K562 (cell line): ENCODE measurements around the gene GAPT. TPM values are rescaled to one million over a fixed set of nuclear protein-coding genes. Genes with fewer than 3 reads are reported as not detected.

ENCODE experiments used
- ATAC-seq: fragments of 200-7000 bp; cut with Tn5 transposase; 3 replicates; pipeline ENCODE4 v1.9.1; 2020; ENCODE audit warnings: moderate library complexity
- BruUV-seq: library from RNA; stranded (reverse); fragments of 400-500 nt; replicated peaks from 2 replicates; lab custom pipeline; 2021; lab: Mats Ljungman, UMichigan
- CTCF ChIA-PET: fragments of 300-600 bp; formaldehyde crosslinking; extraction: SDS; loops from one replicate; lab custom pipeline; 2021; ENCODE audit warnings: low intra/inter-chr PET ratio; lab: Yijun Ruan, JAX
- POLR2A ChIA-PET: fragments of 300-600, 350-650 bp; sonication (Branson Sonifier 250); formaldehyde crosslinking; extraction: SDS; loops from one replicate; lab custom pipeline; 2021; ENCODE audit warnings: antibody characterized with exemption, inconsistent platforms; lab: Yijun Ruan, JAX
- DNase-seq, 4 experiments: peaks; one replicate each; pipeline versions ENCODE4 v3.0.0 to v3.0.0-alpha.2; 2011 to 2018; ENCODE audit warnings: low spot score in 3 of 4, mixed read lengths in 3 of 4; ENCODE audit errors: extremely low read depth in 1 of 4
- FAIRE-seq: peaks from 2 replicates; lab custom pipeline; 2011; peaks lifted over from hg19 to GRCh38; lab: Jason Lieb, UNC
- H2AFZ ChIP-seq: 2 replicates; pipeline ENCODE4 v1.6.0; 2011; ENCODE audit warnings: low read depth, low read length, control low read depth, inconsistent platforms
- H3K27ac ChIP-seq: fragments of 200-600 bp; 3 replicates; pipeline ENCODE4 v1.8.0; 2011; ENCODE audit warnings: low read depth, mild to moderate bottlenecking, control low read depth, inconsistent platforms, low read length, moderate library complexity, mixed read lengths; ENCODE audit errors: extremely low read depth
- H3K27me3 ChIP-seq, 2 experiments: fragments of 300-600 bp in 1 of 2; 2 replicates in 1 of 2; 3 replicates in 1 of 2; pipeline versions ENCODE4 v1.6.0 to v1.8.0; 2011; ENCODE audit warnings: inconsistent platforms in 2 of 2, low read length in 2 of 2, mild to moderate bottlenecking in 1 of 2, mixed read lengths in 1 of 2, moderate library complexity in 1 of 2; ENCODE audit not compliant: control insufficient read depth in 2 of 2, insufficient read depth in 2 of 2
- H3K36me3 ChIP-seq: fragments of 300-600 bp; 3 replicates; pipeline ENCODE4 v1.8.0; 2011; ENCODE audit warnings: mild to moderate bottlenecking, low read length, inconsistent platforms; ENCODE audit not compliant: control insufficient read depth, insufficient read depth
- H3K4me1 ChIP-seq, 2 experiments: fragments of 200-600 bp in 1 of 2; replicated peaks in 1 of 2; 2 replicates in 1 of 2; 3 replicates in 1 of 2; pipeline versions ENCODE4 v1.5.1 to v1.8.0; 2011; ENCODE audit warnings: inconsistent platforms in 2 of 2, low read length in 2 of 2, mild to moderate bottlenecking in 1 of 2, mixed read lengths in 1 of 2, moderate library complexity in 1 of 2; ENCODE audit not compliant: control insufficient read depth in 2 of 2, insufficient read depth in 2 of 2
- H3K4me2 ChIP-seq: 2 replicates; pipeline ENCODE4 v1.6.1; 2011; ENCODE audit warnings: low read length, control low read depth, inconsistent platforms, mixed read lengths; ENCODE audit not compliant: insufficient read depth
- H3K4me3 ChIP-seq: fragments of 200-600 bp; sonication (generic), shearing (Covaris generic); 2 replicates; pipeline ENCODE4 v1.5.1; 2016; ENCODE audit warnings: control low read depth, inconsistent platforms
- H3K79me2 ChIP-seq: fragments of 200-600 bp; 3 replicates; pipeline ENCODE4 v1.8.0; 2011; ENCODE audit warnings: low read length, inconsistent platforms; ENCODE audit not compliant: control insufficient read depth, insufficient read depth
- H3K9ac ChIP-seq, 2 experiments: 2 replicates each; pipeline versions ENCODE4 v1.6.0 to v1.6.1; 2011; ENCODE audit warnings: low read depth in 2 of 2, low read length in 2 of 2, control low read depth in 1 of 2, inconsistent platforms in 1 of 2, mild to moderate bottlenecking in 1 of 2, mixed read lengths in 1 of 2; ENCODE audit not compliant: insufficient read depth in 1 of 2
- H3K9me1 ChIP-seq: one replicate; pipeline ENCODE4 v1.6.0; 2011; ENCODE audit warnings: inconsistent platforms, mild to moderate bottlenecking, low read length, moderate library complexity; ENCODE audit not compliant: control insufficient read depth, insufficient read depth
- H3K9me3 ChIP-seq: replicated peaks from 2 replicates; pipeline ENCODE4 v1.5.1; 2011; ENCODE audit warnings: low read depth, low read length, inconsistent platforms; ENCODE audit not compliant: control insufficient read depth, insufficient read depth
- H4K20me1 ChIP-seq: replicated peaks from 2 replicates; pipeline ENCODE4 v1.6.1; 2011; ENCODE audit warnings: low read length, inconsistent platforms, mixed read lengths; ENCODE audit not compliant: control insufficient read depth, insufficient read depth
- CHD2 ChIP-seq: IDR thresholded peaks from 2 replicates; pipeline ENCODE4 v1.6.1; 2011; ENCODE audit warnings: low read depth, low read length
- HDAC3 ChIP-seq: fragments of 450-650 bp; IDR thresholded peaks from 2 replicates; pipeline ENCODE4 v1.6.1; 2018; ENCODE audit warnings: borderline replicate concordance, mild to moderate bottlenecking, moderate library complexity; ENCODE audit not compliant: partially characterized antibody
- LARP7 ChIP-seq: fragments of 450-650 bp; IDR thresholded peaks from 2 replicates; pipeline ENCODE4 v1.6.1; 2016
- MLLT1 ChIP-seq, 2 experiments: fragments of 450-650 bp; IDR thresholded peaks; 2 replicates each; pipeline ENCODE4 v1.6.1; 2016
- PCBP2 ChIP-seq: fragments of 200-400 bp; formaldehyde crosslinking; IDR thresholded peaks from 2 replicates; pipeline ENCODE4 v1.6.1; 2018; ENCODE audit warnings: low read length, low read depth, mild to moderate bottlenecking, moderate library complexity; ENCODE audit not compliant: poor library complexity, severe bottlenecking
- RAD51 ChIP-seq: fragments of 450-650 bp; IDR thresholded peaks from 2 replicates; pipeline ENCODE4 v1.7.1; 2016; ENCODE audit warnings: low read depth, mild to moderate bottlenecking, borderline replicate concordance
- SAFB2 ChIP-seq: fragments of 200-400 bp; formaldehyde crosslinking; IDR thresholded peaks from 2 replicates; pipeline ENCODE4 v1.6.1; 2018; ENCODE audit warnings: borderline replicate concordance, low read length, low read depth, moderate library complexity; ENCODE audit not compliant: severe bottlenecking
- TCF15 ChIP-seq: fragments of 250-450 bp; sonication (Bioruptor Pico); IDR thresholded peaks from 2 replicates; pipeline ENCODE4 v1.8.0; 2022; ENCODE audit warnings: moderate library complexity, mild to moderate bottlenecking, inconsistent platforms
- THAP7 ChIP-seq: fragments of 250-450 bp; sonication (Bioruptor Pico); IDR thresholded peaks from 2 replicates; pipeline ENCODE4 v1.5.0; 2021
- WGBS: fragments of 100-300 bp; shearing (Covaris generic); methylation state at CpG from one replicate; pipeline ENCODE4 v1.1.6; 2016; ENCODE audit warnings: low coverage, mixed read lengths; ENCODE audit not compliant: insufficient coverage; ENCODE audit errors: missing lambda C conversion rate; 5-methylcytosine and 5-hydroxymethylcytosine counted together
- in situ Hi-C: fragments of 300-500 bp; cut with MboI; formaldehyde crosslinking; loops from 4 replicates; pipeline ENCODE4 v1.15.0; 2018; ENCODE audit warnings: inconsistent platforms, mixed read lengths
- intact Hi-C: fragments of 100-400 bp; cut with micrococcal nuclease; formaldehyde crosslinking; loops from 2 replicates; pipeline ENCODE4 v1.14.2; 2022
- polyA plus RNA-seq, 8 experiments: library from polyadenylated mRNA; depleted of rRNA in 4 of 8; stranded (reverse) in 5 of 8; unstranded in 3 of 8; fragments of >200 nt; fragmentation: Nextera tagmentation in 2 of 8; fragmentation: Illumina TruSeq in 1 of 8; extraction: Ambion mirVana in 2 of 8; extraction: Trizol in 1 of 8; gene quantifications; 2 replicates each; pipeline versions ENCODE4 v1.2.1 to v1.2.3, GENCODE V29; 2011 to 2014; ENCODE audit warnings: inconsistent platforms in 1 of 8, missing spikeins in 1 of 8
- total RNA-seq, 7 experiments: library from RNA; depleted of rRNA in 6 of 7; stranded (reverse); fragments of >200 nt in 6 of 7; fragmentation: Illumina TruSeq in 2 of 7; extraction: Trizol in 2 of 7; gene quantifications; 2 replicates each; pipeline versions ENCODE4 v1.2.1 to v1.2.3, GENCODE V29; 2011 to 2021; ENCODE audit warnings: low replicate concordance in 1 of 7

Gene GAPT
- total and polyA plus RNA-seq, 9 of the 15 experiments (the other 6 are each of a cell fraction or from before 2014, with no cell fraction given): not detected

GRCh38 chr5:58505971-58506640 is 14.9 kb downstream of the GAPT start:
- no peak overlapping the region for H3K9ac ChIP-seq
- no peaks in the 10 kb centered on the region for H3K9me3 ChIP-seq
- no peak overlapping the region for H2AFZ ChIP-seq
- POLR2A ChIA-PET: no interaction called here
- H3K4me3 ChIP-seq: no peak overlapping the region
- CTCF ChIA-PET: no interaction called here
- ATAC-seq (no peak), DNase-seq (no peak), FAIRE-seq (no peak)
- H3K27me3 ChIP-seq: no peaks in the 10 kb centered on the region
- H4K20me1 ChIP-seq: no peaks in the 10 kb centered on the region
- no peaks in the 10 kb centered on the region for H3K36me3 ChIP-seq
- no peak overlapping the region for H3K4me2 ChIP-seq
- 0% methylated on average over 2 of the region's 2 CpGs for WGBS
- intact Hi-C loops (no loop called here), in situ Hi-C loops (no loop called here)
- H3K4me1 ChIP-seq: no peaks in the 10 kb centered on the region
- H3K79me2 ChIP-seq: no peaks in the 10 kb centered on the region
- TF ChIP-seq CHD2: no peak
- no peak for TF ChIP-seq PCBP2
- no peak for TF ChIP-seq MLLT1 (IDR thresholded peaks at IDR 0.05)
- no peak for TF ChIP-seq SAFB2
- TF ChIP-seq TCF15 (CRISPR knock-in tag): no peak
- TF ChIP-seq LARP7: no peak
- TF ChIP-seq THAP7 (CRISPR knock-in tag): no peak
- TF ChIP-seq HDAC3: no peak
- TF ChIP-seq RAD51: no peak
- no TSS peak for BruUV-seq
- no peaks in the 10 kb centered on the region for H3K9me1 ChIP-seq
- no peak overlapping the region for H3K27ac ChIP-seq
